Bone marrow (tissue), 2 donors: ENCODE results near the gene TLE1.

Source experiments
- DNase-seq, 2 donors: peaks; one replicate each; lab custom pipeline; 2025; lab: John Stamatoyannopoulos, UW

Gene TLE1

DNA sequence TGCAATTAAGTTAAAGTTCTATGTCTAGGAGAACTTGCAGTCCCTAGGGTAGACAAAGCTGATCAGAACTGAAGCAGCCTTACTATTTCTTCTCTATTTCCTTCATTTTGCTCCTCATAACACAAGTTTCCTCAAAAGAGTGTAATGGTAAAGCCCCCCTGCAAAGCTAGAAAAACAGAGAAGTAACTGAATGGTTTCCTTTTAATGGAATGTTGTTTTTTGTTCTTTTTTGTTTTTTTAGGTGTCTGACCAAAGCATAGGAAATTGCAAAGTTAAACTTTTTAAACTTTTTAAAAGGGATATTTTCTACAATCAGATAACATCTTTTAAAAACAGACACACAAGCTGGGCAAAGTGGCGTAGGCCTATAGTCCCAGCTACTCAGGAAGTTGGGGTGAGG, 145.7 kb downstream of the TLE1 start:
- DNase-seq = no peak

DNA sequence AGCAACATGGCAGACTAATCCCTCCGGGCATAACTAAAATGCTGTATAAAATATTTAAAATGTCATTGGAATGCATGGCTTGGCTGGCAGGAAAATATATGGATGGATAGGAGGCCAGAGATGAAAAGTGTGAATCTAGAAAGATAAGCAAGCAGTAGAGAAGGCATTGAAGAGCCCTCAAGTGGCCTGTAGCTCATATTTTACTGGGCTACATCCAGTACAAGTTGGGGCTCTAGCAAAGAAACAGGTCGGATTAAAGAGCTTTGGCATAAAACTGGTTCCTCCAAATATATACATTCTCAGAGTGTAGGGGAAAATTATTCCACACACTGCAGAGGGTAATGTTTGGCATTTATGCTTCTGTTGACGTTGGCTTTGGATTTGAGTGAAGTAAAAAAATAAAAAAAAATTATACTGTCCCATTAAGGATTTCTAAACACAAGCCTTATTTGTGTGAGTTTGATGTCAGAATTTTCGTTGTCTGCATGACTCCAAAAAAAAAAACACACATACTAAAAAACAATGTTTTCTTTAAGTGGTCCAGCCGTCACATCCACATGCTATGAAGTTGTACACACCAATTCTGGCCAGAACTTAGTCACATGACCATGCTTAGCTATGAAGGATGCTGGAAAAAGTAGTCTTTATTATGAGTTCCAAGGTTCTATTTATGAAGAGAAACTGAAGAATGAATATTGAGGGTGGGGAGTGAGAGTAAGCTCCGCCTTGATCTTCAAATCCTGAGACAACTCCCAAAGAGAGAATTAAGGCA, 147.0 kb downstream of the TLE1 start:
- DNase-seq = no peak

DNA sequence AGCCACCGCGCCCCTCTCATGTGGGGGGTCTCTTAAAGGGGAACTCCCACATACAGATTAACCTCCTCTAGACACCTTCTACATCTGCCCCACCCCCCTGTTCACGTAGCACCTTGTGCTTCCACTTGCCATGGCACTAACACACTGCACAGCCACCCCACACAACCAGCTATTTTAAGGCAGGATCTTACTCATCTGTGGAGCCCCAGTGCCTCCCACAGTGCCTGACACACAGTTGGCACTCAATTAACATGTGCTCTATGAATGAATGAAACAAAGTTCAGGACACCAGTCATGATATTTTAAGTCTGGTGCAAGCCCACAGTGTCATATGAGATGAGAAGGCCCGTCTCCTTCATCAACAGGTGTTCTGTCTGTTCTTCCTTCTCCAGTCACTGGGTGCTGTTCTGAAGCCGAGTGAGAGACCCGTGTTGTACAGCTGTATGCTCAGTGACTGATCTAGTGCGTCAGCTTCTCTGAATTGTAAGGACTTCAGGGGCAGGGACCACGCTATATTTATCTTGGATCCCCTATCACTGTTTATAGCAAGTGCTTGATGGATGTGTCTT, 149.1 kb downstream of the TLE1 start:
- DNase-seq = no peak

DNA sequence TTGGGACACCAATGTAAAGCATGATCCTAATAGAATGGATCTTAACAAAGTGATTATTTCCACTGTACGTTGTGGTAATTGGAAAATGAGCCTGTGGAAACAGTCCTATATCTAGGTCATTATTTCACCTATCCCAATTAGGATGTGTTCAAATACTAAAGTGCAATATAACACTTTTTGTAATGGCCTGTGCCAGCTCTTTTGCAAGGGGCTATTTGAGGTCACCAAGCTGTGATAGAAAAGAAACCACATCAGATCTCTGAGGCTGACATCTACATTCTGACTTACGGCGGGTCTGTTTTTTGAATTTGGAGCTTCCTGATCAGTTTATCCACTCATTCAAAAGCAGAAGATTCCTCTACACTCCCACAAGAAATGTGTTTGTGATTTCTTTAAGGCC, 150.0 kb downstream of the TLE1 start:
- no peak for DNase-seq

DNA sequence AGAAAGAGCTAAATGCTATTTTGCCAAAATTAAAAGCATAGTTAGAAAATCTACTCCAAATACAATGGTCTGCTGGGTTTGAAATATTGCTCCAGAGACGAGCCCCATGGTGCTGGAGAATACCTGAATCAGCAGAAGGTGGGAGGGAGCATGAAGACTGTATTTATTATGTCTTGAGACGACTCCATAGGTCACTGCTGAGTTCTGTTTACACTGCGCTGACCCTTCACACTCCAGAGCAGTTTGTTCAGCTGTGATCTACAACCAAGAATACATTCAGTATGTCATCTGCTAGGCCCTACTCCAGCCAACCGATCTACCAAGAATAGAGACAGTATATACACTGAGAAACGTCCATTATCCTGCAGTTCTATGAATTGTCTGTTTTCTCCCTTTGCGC, 150.5 kb downstream of the TLE1 start:
- DNase-seq = no peak

DNA sequence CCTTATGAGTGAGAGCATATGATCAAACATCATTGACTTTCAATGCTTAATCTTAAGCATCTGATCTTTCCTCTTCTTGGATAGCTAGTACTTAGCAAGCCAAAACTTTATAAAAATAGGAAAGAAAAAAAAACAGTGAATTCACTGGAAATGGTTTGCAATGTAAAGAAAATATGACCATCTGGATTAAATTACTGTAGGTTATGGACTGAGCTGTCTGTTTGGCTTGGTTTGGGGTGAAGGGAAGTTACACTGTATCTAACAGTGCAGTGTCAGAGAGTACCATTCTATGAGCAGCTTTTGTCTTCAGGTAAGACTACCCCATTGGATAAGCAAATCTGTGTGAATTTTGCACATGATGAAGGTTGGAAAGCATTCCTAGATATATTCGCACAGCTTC, 151.4 kb downstream of the TLE1 start:
- no peak for DNase-seq

DNA sequence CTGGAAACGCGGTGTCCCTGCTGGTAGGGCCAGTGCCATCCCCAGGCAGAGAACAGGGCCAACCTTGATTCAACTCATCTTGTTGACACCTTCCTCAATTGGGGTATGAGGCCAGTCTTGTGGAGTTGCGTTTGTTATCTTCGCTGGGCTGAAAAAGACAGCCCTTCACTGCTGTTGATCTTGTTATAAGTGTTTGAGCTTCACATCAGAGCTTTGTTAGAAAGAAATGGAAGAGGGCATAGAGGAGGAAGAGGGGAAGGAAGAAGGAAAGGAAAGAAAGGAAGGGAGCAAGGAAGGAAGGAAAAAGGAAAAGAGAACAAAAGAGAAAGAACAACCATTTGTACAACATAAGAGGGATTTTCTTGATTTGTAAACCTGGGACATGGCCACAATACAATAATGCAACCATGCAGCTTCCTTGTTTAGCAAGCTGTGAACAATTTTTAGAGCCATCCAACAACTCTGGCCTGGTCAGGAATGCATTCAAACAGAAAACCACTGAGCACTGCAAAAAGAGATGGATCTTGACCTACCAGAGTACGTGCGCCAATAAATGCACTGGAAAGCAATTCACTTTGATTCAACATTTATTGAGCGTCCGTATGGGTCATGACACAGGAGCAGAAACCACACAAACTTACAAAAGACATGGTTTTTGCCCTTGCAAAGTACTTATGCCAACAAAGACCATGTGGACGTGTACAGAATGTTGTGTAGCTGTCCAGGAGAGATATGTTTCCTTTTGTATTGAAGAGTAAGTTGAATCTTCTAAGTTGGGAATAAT, 152.9 kb downstream of the TLE1 start:
- no peak for DNase-seq

DNA sequence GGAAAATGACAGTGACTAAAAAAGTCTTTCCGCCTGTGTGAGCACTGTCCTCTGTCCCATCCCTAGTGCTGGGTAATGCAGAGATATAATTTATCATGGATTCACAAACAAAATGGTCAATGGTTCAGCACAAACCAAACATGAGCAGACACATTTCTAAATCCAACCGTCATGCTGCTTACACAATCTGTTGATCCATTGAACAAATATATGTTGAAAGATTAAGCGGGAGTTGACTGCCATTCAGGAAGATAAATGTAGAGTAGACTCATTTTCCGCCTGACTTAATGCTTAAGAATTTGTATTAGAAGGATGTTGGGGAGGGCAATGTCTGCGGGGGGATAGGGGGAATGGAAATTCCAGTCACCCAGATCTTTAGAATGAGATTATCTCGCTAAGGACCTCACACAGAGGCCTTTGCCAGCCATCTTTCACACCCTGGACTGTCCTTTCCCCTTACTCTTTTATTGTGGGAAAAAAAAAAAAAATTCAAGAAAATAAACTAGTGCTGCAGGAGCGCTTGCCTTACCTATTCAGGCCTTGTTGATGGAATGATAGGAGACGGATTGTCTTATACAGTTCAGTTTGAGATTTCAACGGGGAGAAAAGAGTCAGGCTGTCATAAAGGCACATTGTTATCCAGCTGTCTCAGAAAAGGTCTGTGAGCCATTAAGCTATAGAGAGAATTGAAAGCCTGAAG, 153.7 kb downstream of the TLE1 start:
- DNase-seq = no peak

DNA sequence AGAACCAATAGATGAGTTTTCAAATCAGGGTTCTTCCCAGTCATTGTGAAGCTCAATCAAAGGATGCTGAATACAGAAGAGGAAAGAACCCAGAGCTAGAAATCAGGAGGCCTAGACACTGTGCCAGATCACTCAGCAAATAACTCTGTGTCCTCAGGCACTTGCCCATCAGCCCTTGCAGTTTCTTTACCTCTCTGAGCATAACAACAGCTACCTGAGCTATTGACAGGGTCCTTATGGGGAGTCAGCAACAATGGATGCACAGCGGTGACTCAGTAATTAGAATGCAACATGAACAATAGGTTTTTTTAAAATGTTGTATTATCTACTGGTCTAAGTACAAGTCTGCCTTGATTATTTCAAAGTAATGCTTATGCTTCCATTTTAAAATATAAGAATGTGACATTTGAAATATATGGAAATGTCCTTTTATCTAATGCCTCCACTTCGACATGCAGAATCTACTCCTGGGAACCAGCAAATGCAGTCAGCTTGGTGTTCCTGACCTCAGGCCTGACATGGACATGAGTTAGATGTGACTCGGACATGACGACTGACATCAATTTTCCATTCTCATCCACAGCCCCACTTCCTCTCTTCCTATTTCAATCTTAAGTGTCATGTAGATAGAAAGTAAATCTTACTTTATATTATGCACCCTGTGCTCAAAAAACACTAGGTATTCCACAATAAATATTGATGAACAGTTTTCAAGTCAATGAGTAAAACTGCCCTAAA, 155.0 kb downstream of the TLE1 start:
- no peak for DNase-seq
